Endothelial cell of coronary artery (primary cell): ENCODE results near the gene REG3A. TPM values are rescaled to one million over a fixed set of nuclear protein-coding genes. Genes with fewer than 3 reads are reported as not detected.

Source experiments
- total RNA-seq: library from RNA; depleted of rRNA; stranded (reverse); fragments of >200 nt; gene quantifications from 2 replicates; pipeline ENCODE4 v1.2.3, GENCODE V29; 2014

The REG3A gene
- total RNA-seq: not detected in 2 replicates

DNA sequence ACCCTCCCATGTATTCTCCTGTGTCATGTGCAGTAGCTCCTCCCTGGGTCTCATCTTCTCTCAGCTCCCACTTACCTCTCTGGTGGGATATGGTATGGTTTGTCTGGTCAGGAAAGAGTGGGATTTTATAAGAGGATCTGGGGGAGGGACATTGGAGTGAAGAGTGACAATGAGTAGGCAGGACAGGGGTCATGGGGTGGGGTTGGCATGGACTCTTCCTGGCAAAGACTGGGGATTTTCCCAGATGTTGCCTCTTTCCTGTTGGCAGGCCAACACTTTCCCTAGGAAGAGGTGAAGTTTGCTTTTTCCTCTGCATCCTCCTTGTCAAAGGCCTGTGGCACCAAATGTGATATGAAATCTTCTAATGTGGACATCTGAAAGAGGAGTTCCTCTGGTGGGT is at the start of gene REG3A:
TSS of gene REG3A (minus strand) at position 101 of the 400 bp plus-strand sequence. CDS start 348 bp downstream, outside the sequence.

DNA sequence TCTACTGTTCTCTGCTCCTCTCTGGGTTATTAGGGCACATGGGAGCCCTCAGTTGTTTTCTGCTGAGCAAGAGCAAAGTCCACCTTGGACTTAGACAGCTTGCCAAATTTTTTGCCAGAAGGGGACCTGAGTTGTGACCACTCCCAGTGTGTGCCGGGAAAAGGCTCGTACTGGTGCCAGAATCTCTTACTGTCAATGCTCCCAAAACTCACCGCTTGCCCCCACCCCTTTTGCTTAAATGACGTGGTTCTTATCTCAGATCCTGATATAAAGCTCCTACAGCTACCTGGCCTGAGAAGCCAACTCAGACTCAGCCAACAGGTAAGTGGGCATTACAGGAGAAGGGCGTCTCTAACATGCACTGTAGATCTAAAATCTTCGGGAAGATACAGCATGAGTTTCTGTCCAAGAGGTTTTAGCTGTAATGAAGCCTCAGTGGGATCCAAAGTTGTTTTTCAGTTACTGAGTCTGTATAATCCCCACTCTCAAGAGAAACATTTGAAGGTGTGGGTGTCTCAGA is 39.3 kb downstream of the REG3A start, which contains the start of gene REG1A:
TSS of gene REG1A (plus strand) at position 295 of the 520 bp plus-strand sequence. CDS start 374 bp downstream, outside the sequence.

Other genes with a start within 250 kb of the REG3A start
- not detected in 2 replicates for gene REG3G, start 134.1 kb downstream of the REG3A start, total RNA-seq
- not detected in 2 replicates for gene REG1B, start 71.8 kb downstream of the REG3A start, total RNA-seq
- gene REG1A, start 39.3 kb downstream of the REG3A start, total RNA-seq: not detected in 2 replicates